AG09319 (cell line): ENCODE results near the gene SLMAP.
"Not testable (repeated sequence)": the region's sequence is repeated elsewhere in the genome, so short reads cannot be mapped to it uniquely, and the experiment has no call there.

Experiments used
- DNase-seq: peaks from one replicate; pipeline ENCODE4 v3.0.0-alpha.2; 2010; ENCODE audit warnings: low read depth; ENCODE audit errors: extremely low read depth
- TF ChIP-seq, protein P1 (sequence below): IDR thresholded peaks from 2 replicates; pipeline ENCODE4 v1.5.1; 2011; ENCODE audit warnings: low read depth, mild to moderate bottlenecking, inconsistent platforms, low read length, moderate library complexity

The SLMAP gene

DNA sequence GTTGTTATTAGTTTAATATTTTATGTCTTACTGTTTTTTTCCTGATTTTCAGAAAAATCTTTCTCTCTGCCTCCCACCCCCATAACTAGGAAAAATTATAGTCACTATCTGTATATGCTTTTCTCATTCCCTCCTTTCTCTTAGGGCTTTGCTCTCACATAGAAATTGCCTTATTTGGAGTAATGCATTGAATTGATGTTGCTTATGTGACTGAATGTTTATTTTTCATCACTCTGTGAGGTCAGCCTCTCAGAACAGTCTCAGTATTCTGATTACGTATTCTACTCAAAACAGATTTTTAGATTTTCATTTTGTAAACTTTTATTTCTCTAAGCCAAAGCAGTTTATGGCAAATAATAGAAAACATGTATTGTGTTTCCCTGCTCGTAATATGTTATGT lies 121.0 kb downstream of the SLMAP start:
- TF ChIP-seq, protein P1, sequence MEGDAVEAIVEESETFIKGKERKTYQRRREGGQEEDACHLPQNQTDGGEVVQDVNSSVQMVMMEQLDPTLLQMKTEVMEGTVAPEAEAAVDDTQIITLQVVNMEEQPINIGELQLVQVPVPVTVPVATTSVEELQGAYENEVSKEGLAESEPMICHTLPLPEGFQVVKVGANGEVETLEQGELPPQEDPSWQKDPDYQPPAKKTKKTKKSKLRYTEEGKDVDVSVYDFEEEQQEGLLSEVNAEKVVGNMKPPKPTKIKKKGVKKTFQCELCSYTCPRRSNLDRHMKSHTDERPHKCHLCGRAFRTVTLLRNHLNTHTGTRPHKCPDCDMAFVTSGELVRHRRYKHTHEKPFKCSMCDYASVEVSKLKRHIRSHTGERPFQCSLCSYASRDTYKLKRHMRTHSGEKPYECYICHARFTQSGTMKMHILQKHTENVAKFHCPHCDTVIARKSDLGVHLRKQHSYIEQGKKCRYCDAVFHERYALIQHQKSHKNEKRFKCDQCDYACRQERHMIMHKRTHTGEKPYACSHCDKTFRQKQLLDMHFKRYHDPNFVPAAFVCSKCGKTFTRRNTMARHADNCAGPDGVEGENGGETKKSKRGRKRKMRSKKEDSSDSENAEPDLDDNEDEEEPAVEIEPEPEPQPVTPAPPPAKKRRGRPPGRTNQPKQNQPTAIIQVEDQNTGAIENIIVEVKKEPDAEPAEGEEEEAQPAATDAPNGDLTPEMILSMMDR: no peak
- DNase-seq: no peak

DNA sequence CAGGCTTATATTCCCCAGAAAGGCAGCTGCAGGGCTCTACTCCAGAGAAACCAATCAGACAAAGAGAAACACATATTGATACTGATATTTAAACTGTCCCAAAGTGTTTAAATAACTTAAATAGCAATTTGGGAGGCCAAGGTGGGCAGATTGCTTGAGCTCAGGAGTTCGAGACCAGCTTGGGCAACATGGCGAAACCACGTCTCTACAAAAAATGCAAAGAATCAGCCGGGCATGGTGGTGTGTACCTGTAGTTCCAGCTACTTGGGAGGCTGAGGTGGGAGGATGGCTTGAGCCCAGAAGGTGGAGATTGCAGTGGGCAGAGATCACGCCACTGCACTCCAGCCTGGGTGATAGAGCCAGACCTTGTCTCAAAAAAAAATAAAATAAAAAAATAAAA lies 128.3 kb downstream of the SLMAP start:
- not testable (repeated sequence) for DNase-seq

DNA sequence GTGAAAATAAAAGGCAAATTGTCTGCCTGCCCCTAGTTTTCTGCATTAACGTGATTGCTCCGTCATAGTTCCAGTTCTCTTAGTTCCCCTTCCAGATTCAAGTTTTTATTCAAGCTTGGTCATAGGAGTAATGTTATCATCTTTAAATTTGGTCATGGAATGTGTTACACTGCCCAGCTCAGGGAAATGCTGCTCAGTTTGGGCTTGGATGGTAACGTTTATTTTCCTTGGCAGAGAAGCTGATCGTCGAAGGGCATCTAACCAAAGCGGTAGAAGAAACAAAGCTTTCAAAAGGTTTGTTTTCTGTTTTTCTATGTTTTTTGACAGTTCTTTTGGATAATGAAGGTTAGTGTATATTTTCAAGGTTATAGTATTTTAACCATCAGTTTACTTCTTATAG lies 133.7 kb downstream of the SLMAP start:
- TF ChIP-seq, protein P1: no peak
- DNase-seq: no peak

DNA sequence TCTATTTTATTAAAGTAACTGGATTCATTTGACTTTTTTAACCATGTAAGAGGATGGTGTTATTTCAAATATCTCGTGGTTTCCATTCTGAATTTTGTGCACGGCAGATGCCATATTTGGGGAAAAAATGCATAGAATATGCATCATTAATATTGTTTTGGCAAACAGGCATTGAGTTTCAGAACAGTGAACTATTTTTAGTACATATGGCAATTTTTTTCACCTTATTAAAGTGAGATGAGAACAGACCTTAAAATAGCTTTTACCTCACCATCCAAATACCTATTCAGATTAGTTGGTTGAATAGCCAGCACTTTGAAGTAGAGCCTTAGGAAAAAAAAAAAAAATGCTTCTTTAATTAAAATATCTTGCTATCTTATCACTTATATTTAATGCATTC lies 134.8 kb downstream of the SLMAP start:
- TF ChIP-seq, protein P1: no peak
- no peak for DNase-seq

DNA sequence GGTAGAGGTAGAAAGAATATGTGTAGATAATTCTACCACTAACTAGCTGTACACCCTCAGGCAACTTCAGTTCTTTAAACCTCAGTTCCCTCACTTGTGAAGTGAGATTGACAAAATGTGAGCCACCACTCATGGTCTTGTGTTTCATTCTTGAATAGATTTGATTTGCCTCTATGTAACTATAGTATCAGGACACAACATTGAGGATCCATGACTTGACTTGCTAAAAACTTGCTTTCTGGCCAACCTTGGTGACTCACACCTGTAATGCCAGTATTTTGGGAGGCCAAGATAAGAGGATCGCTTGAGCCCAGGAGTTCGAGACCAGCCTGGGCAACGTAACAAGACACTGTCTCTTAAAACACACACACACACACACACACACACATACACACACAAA lies 136.3 kb downstream of the SLMAP start:
- TF ChIP-seq, protein P1: no peak
- DNase-seq: no peak

DNA sequence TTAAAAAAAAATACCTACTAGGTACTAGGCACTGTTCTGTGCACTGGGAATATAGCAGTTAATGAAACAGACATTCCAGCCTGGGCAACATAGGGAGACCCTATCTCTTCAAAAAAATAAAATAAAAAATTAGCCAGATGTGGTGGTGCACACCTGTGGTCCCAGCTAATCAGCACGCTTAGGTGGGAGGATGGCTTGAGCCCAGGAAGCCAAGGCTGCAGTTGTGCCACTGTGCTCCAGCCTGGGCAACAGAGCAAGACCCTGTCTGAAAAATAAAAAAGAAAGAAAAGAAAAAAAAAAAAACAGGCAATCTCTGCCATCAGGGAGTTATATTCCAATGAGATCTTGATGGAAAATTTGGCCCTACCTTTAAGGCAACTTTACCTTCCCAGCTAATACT lies 137.0 kb downstream of the SLMAP start:
- TF ChIP-seq, protein P1: no peak
- DNase-seq: no peak

DNA sequence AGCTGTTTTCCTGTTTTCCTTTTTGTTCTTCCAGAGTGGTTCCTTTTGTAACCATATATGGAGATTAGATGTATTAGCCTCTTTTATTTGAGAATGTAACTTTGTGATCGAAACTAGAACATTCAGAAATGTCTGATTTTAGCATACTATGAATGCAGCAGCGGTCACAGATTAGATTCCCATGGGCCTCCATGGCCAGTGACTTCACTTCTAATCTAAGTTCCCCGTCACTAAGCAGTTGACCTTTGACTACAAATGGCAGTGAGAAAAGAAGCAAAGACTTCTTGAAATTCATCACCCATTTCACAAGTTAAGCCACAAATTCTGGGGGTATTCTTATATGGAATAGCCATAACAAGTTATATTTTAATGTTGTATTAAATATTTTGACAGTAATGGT lies 137.6 kb downstream of the SLMAP start:
- TF ChIP-seq, protein P1: no peak
- DNase-seq: no peak

DNA sequence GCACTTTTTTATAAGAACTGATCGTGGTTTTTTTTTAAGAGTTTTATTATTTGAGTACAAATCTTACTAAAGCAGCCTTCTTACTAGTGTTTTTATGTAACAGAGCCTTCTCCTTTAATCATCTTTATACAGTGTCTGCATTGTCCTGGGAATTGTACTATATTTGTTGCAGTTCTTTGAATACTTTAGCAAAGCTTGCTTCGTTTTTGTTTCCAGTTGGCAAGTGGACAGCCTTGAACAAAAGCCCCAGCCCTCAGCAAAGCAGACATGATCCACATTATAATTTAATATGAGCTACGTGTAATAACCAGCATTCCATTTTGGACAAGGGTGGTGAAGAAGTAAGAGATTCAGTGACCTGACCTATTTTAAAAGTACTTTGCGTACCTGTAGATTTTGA lies 139.9 kb downstream of the SLMAP start:
- TF ChIP-seq, protein P1: no peak

More for the DNA sequence above, 139.9 kb downstream of the SLMAP start:
- no peak for DNase-seq
